HepG2 (cell line): ENCODE data around the gene CFAP300. TPM values are rescaled to one million over a fixed set of nuclear protein-coding genes. Genes with fewer than 3 reads are reported as not detected.

Experiments
- HBP1 ChIP-seq: IDR thresholded peaks from 2 replicates; pipeline ENCODE4 v1.6.1; 2016; ENCODE audit warnings: low read depth, control low read depth
- HDAC1 ChIP-seq: sonication (generic); formaldehyde crosslinking; IDR thresholded peaks from 2 replicates; pipeline ENCODE4 v1.5.1; 2020; ENCODE audit warnings: mild to moderate bottlenecking, missing genetic modification reagents
- HNRNPUL1 ChIP-seq: fragments of 200-400 bp; formaldehyde crosslinking; IDR thresholded peaks from 2 replicates; pipeline ENCODE4 v1.6.1; 2017; ENCODE audit warnings: low read depth, mild to moderate bottlenecking, low read length, moderate library complexity
- ISX ChIP-seq: sonication (generic); formaldehyde crosslinking; conservative IDR thresholded peaks from 2 replicates; pipeline ENCODE4 v1.5.0; 2020; ENCODE audit warnings: missing genetic modification reagents
- LCORL ChIP-seq, 2 experiments: fragments of 450-650 bp in 1 of 2; sonication (generic) in 1 of 2; formaldehyde crosslinking in 1 of 2; IDR thresholded peaks; 2 replicates each; pipeline versions ENCODE4 v1.5.0 to v1.6.1; 2017 to 2020; ENCODE audit warnings: antibody characterized with exemption in 1 of 2, missing genetic modification reagents in 1 of 2
- MIXL1 ChIP-seq: IDR thresholded peaks from 2 replicates; pipeline ENCODE4 v1.6.1; 2016
- NCOA1 ChIP-seq: sonication (generic); formaldehyde crosslinking; IDR thresholded peaks from 2 replicates; pipeline ENCODE4 v1.9.0; 2021; ENCODE audit warnings: missing genetic modification reagents
- PHB2 ChIP-seq: fragments of 450-650 bp; IDR thresholded peaks from 2 replicates; pipeline ENCODE4 v1.6.1; 2018; ENCODE audit not compliant: partially characterized antibody
- REST ChIP-seq, 2 experiments: IDR thresholded peaks; 2 replicates each; pipeline ENCODE4 v1.6.1; 2011 to 2012; ENCODE audit warnings: low read length in 2 of 2, borderline replicate concordance in 1 of 2, low read depth in 1 of 2, mild to moderate bottlenecking in 1 of 2, moderate library complexity in 1 of 2
- ZBTB37 ChIP-seq: sonication (generic); formaldehyde crosslinking; IDR thresholded peaks from 2 replicates; pipeline ENCODE4 v1.4.0; 2020; ENCODE audit warnings: mild to moderate bottlenecking, missing genetic modification reagents
- ZFP36 ChIP-seq: fragments of 150-350 bp; IDR thresholded peaks from 2 replicates; pipeline ENCODE4 v1.6.1; 2018; ENCODE audit warnings: borderline replicate concordance, low read length, low read depth; ENCODE audit not compliant: partially characterized antibody
- ZNF235 ChIP-seq: sonication (generic); formaldehyde crosslinking; IDR thresholded peaks from 2 replicates; pipeline ENCODE4 v1.8.1; 2023; ENCODE audit warnings: mild to moderate bottlenecking, missing genetic modification reagents, borderline replicate concordance
- ZNF256 ChIP-seq: sonication (generic); formaldehyde crosslinking; conservative IDR thresholded peaks from 2 replicates; pipeline ENCODE4 v1.4.0; 2020; ENCODE audit warnings: missing genetic modification reagents
- polyA plus RNA-seq, 8 experiments: library from polyadenylated mRNA; depleted of rRNA in 3 of 8; stranded (reverse) in 7 of 8; unstranded in 1 of 8; fragments of >200 nt; fragmentation: Illumina TruSeq in 4 of 8; extraction: Trizol in 4 of 8; gene quantifications; 2 replicates each; pipeline versions ENCODE4 v1.2.1 to v1.2.3, GENCODE V29; 2011 to 2016; ENCODE audit warnings: low read depth in 4 of 8, missing spikeins in 1 of 8, mixed read lengths in 1 of 8; ENCODE audit not compliant: insufficient read depth in 1 of 8
- total RNA-seq, 5 experiments: library from RNA; depleted of rRNA; stranded (reverse); fragments of >200 nt; fragmentation: Illumina TruSeq; extraction: Trizol; gene quantifications; 2 replicates each; pipeline ENCODE4 v1.2.3, GENCODE V29; 2016; ENCODE audit warnings: low read depth in 1 of 5
- TF ChIP-seq, protein P1 (sequence below): sonication (generic); formaldehyde crosslinking; IDR thresholded peaks from 2 replicates; pipeline ENCODE4 v1.4.0; 2020; ENCODE audit warnings: missing genetic modification reagents
- TF ChIP-seq, protein P2 (sequence below): sonication (generic); formaldehyde crosslinking; IDR thresholded peaks from 2 replicates; pipeline ENCODE4 v1.9.0; 2021; ENCODE audit warnings: mild to moderate bottlenecking, missing genetic modification reagents

Gene CFAP300
- total and polyA plus RNA-seq, 2 of the 13 experiments (the other 11 are each of a cell fraction or from before 2014, with no cell fraction given), result not detected

DNA sequence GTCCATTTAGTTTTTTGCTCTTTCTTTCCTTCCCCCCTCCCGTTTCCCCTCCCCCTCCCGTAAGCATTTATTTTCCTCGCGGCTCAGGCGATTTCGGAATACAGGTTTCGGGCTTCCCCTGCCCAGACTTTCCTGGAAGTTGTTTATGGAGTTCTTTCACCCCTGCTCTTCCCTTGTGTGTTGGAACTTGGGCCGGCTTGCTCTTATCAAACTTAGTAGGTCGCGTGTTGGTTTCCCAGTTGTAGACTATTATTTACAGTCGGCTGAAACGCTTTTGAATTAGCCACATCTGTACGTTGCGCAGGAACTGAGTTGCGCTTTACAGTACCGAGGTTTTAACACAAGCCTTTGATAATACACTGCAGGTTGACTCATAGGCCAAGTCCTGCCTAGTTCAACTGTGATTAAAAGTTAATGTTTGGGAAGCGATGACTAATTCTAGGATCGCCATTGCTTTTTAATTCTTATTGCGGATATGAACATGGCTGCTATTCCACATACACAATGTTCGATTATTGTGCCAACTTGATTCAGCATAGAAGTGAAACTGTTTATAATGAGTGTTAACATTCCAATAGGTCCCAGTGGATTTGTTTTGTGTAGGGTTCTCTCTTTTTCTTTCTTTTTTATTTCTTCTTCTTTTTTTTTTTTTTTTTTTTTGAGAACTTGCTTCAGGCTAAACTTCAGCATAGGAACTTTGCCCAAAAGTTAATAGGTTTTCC is 64.7 kb downstream of the CFAP300 start (continued):
- TF ChIP-seq MIXL1 (CRISPR knock-in tag), result no peak
- TF ChIP-seq, protein P1, sequence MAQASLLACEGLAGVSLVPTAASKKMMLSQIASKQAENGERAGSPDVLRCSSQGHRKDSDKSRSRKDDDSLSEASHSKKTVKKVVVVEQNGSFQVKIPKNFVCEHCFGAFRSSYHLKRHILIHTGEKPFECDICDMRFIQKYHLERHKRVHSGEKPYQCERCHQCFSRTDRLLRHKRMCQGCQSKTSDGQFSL, result no peak
- TF ChIP-seq ZNF256 (CRISPR knock-in tag), result no peak
- TF ChIP-seq HBP1 (CRISPR knock-in tag), result no peak
- no peak for TF ChIP-seq HNRNPUL1
- TF ChIP-seq REST (IDR thresholded peaks at IDR 0.05; ENCODE audit: borderline replicate concordance in 1 of 2, low read depth in 1 of 2, low read length in 2 of 2), result peak in 1 of 2 experiments; percentile 51; a peak in 1 of 4 replicates
- no peak for TF ChIP-seq ZBTB37 (CRISPR knock-in tag)
- TF ChIP-seq PHB2, result no peak
- TF ChIP-seq HDAC1 (CRISPR knock-in tag), result no peak; the same call in none of the 2 replicates
- TF ChIP-seq NCOA1, result no peak
- no peak for TF ChIP-seq ISX (CRISPR knock-in tag)
- TF ChIP-seq LCORL (IDR thresholded peaks at IDR 0.05), result no peak
- TF ChIP-seq LCORL (CRISPR knock-in tag; IDR thresholded peaks at IDR 0.05), result no peak; the same call in 1 of the 2 replicates
- TF ChIP-seq, protein P2, sequence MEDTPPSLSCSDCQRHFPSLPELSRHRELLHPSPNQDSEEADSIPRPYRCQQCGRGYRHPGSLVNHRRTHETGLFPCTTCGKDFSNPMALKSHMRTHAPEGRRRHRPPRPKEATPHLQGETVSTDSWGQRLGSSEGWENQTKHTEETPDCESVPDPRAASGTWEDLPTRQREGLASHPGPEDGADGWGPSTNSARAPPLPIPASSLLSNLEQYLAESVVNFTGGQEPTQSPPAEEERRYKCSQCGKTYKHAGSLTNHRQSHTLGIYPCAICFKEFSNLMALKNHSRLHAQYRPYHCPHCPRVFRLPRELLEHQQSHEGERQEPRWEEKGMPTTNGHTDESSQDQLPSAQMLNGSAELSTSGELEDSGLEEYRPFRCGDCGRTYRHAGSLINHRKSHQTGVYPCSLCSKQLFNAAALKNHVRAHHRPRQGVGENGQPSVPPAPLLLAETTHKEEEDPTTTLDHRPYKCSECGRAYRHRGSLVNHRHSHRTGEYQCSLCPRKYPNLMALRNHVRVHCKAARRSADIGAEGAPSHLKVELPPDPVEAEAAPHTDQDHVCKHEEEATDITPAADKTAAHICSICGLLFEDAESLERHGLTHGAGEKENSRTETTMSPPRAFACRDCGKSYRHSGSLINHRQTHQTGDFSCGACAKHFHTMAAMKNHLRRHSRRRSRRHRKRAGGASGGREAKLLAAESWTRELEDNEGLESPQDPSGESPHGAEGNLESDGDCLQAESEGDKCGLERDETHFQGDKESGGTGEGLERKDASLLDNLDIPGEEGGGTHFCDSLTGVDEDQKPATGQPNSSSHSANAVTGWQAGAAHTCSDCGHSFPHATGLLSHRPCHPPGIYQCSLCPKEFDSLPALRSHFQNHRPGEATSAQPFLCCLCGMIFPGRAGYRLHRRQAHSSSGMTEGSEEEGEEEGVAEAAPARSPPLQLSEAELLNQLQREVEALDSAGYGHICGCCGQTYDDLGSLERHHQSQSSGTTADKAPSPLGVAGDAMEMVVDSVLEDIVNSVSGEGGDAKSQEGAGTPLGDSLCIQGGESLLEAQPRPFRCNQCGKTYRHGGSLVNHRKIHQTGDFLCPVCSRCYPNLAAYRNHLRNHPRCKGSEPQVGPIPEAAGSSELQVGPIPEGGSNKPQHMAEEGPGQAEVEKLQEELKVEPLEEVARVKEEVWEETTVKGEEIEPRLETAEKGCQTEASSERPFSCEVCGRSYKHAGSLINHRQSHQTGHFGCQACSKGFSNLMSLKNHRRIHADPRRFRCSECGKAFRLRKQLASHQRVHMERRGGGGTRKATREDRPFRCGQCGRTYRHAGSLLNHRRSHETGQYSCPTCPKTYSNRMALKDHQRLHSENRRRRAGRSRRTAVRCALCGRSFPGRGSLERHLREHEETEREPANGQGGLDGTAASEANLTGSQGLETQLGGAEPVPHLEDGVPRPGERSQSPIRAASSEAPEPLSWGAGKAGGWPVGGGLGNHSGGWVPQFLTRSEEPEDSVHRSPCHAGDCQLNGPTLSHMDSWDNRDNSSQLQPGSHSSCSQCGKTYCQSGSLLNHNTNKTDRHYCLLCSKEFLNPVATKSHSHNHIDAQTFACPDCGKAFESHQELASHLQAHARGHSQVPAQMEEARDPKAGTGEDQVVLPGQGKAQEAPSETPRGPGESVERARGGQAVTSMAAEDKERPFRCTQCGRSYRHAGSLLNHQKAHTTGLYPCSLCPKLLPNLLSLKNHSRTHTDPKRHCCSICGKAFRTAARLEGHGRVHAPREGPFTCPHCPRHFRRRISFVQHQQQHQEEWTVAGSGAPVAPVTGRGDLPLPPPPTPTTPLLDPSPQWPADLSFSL (CRISPR knock-in tag), result no peak
- no peak for TF ChIP-seq ZFP36
- no peak for TF ChIP-seq ZNF235 (CRISPR knock-in tag)
